HG03460 (cell line): ENCODE results near the gene ZSWIM1.

ENCODE experiments used
- ATAC-seq: cut with Tn5 transposase; IDR thresholded peaks from one replicate; pipeline ENCODE4 v1.9.1; 2021; ENCODE audit not compliant: unreplicated experiment

ZSWIM1 gene

DNA sequence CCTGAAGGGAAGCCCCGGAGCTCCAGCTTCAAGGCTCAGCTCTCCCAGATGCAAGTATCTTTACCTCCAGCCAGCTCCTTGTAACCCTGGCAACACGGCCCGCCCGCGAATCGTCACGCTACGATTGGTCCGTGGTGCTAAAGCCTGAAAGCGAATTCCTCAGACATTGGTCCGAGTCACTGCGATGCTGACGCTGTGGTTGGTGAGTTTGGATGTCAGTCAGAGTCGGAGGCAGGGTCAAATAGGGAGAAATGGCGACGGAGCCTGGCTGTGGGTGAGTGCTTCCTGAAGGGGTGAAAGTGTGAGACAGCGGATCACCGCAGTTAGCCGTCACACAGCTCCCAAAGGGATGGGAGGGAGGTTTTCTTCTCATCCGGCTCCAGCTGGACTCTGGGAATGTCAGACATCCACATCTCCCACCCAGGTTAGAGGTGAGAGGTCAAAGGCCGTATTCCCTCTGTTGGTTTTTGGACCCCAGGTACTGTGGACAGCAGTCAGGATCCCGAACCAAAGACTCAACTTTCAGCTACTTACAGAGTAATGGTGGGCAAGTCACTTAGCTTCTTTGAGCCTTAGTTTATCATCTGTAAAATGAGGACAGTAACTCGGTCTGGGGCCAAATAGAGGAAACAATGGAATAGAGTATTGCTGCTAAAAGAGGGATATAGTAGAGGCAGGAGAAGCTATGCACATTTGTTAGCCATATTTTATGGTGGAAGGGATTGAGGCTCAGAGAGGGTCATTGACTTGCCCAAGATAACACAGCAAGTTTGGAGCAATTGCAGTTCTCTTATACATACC is at the start of gene ZSWIM1:
TSS of gene ZSWIM1 (plus strand) at position 240 of the 801 bp plus-strand sequence. CDS start 1,366 bp downstream, outside the sequence.
- ATAC-seq, result peak; percentile 96

DNA sequence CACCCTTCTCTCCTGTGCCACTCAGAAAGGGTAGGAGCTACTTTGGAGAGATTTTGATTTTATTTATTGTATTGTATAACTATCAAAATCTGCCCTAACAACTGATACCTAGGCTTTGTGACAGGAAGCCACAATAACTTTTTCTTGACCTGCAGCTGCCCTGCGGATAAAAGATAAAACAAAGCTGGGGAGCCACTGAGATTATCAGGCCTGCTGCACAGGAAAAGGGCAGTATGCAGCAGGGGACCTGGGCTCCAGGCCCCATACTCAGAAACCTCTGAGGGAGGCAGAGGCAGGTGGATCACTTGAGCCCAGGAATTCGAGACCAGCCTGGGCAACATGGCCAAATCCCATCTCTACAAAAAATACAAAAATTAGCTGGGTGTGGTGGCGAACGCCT is 48.4 kb upstream of the ZSWIM1 start:
- ATAC-seq, result no peak

DNA sequence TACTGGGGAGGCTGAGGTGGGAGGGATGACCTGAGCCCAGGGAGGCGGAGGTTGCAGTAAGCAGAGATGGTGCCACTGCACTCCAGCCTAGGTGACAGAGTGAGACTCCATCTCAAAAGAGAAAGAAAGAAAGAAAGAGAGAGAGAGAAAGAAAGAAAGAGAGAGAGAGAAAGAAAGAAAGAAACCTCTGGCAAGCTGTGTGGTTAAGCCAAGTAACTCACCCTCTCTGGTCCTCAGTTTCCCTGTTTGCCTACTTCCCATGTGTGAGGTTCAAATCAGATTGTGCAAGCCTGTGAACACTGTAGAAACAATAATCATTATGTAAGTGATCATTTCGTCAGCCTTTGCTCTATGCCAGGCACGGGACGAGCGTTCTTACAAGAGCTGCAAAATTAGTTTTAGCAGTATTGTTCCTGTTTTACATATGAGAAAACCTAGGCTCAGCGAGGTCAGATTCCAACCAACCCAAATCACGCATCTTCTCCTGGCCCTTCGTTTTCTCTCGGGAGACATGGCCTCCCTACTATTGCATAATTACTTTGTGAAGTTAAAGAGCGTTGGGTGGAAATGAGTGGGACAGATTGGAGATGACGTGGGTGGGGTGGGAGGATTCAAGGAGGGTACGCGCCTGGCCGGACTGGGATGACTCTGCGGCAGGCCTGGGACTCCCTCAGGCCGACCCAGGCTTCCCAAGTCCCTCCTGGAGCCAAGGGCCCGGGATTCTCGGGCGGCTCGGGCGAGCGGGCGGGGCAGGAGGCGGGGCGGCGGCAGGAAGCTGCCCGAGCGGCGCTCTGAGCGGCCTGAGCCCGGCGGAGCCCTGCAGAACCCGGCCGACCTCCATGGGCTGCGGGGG is 47.8 kb upstream of the ZSWIM1 start, which contains the start of gene SNX21:
TSS of gene SNX21 (plus strand) at position 770 of the 853 bp plus-strand sequence. CDS start 121 bp downstream, outside the sequence.
- no peak for ATAC-seq

DNA sequence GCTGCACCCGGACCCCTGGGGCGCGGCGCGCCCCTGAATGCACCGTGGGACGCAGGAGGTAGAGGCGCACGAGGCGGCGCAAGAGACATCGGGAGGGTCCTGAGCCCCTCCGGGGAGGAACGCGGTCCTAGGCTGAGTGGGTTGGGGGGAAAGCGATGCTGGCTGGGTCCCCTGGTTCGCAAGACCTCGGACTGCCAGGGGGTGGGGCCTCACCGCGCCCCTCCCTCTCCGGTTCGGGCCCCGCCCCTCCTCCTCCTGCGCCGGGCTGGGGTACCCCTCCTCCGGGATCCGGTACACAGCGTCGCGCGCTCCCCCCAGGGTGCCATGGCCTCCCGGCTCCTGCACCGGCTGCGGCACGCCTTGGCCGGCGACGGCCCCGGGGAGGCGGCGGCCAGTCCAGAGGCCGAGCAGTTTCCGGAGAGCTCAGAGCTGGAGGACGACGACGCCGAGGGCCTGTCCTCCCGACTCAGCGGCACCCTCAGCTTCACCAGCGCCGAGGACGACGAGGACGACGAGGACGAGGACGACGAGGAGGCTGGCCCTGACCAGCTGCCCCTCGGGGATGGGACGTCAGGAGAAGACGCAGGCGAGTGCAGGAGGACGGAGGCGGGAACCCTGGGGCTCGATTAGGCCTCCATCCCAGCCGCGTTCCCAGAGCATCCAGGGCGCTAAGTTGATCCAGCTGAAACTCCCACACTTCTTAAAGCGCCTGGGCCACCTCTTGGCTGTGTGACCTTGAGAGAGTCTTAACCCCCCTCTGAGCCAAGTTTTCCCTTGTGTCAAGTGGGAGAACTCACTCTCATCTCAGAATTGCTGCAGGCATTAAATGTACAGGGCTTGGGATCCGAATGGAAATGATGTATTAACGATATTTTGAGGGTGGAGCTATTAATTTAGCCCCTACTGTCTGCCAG is 46.9 kb upstream of the ZSWIM1 start:
- ATAC-seq, result no peak

DNA sequence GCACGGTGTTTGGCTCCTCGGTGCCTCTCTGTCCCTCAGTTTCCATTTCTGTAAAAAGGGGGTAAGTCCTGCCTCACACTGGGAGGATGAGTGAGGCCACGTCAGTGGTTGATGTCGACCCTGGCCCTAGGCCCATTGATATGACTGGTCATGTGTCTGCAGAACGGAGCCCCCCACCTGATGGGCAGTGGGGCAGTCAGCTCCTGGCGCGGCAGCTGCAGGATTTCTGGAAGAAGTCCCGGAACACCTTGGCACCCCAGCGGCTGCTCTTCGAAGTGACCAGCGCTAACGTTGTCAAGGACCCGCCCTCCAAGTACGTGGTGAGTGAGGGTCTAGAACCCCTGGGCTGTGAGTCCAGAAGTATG is 46.2 kb upstream of the ZSWIM1 start:
- no peak for ATAC-seq

DNA sequence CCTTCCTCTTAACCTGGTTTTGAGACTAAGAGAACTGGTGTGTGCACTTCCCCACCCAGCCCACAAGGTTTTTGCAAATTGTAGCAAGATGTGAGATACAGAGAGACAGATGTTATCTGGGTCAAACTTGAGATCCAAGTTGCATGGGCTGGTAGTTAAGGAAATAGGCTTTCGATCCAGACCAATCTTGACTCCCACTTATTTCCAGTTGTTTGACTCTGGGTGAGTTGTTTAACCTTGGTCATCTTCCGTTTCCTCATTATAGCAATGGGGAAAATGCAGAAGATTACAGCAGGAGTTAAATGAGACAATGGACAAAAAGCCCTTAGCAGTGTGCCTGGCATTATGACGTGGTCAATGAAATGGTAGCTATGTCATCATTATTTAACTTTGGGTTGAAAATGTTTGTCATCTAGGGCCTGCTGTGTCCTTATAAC is 45.7 kb upstream of the ZSWIM1 start:
- ATAC-seq, result no peak

DNA sequence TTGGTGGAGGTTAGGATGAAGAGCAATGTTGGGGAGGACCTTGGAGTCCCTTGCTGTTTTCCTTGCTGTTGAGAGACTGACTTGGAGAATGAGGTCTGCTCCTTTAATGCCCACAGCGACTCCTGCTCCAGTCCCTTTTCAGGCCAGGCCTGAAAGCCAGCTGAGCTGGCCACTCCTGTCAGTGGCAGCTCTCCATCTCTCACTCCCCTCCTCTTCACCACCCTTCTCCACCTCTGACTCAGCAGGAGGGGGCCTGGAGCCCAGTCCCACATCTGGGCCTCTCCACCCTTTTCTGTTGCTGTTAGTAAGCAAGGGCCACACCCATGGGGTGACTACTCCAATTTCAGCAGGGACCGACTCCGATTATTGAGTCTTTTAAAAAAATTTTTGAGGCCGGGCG is 45.2 kb upstream of the ZSWIM1 start:
- no peak for ATAC-seq

DNA sequence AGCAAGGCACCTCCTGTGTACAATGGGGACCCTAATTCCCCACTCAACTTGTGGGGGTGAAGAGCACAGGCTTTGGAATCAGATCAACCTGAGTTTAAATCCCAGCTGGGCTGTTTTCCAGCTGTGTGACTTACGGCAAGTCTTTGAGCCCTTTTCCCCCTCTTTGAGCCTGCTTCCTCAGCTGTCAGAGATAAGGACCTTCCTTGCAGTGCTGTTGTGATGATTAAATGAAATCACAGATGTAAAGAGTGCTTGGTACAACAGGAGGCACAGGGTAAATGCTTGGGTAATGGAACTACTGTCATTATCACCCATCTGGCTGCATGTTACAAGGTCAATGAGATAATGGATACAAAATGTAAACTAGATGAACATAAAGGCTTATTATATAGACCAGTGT is 44.2 kb upstream of the ZSWIM1 start:
- no peak for ATAC-seq

DNA sequence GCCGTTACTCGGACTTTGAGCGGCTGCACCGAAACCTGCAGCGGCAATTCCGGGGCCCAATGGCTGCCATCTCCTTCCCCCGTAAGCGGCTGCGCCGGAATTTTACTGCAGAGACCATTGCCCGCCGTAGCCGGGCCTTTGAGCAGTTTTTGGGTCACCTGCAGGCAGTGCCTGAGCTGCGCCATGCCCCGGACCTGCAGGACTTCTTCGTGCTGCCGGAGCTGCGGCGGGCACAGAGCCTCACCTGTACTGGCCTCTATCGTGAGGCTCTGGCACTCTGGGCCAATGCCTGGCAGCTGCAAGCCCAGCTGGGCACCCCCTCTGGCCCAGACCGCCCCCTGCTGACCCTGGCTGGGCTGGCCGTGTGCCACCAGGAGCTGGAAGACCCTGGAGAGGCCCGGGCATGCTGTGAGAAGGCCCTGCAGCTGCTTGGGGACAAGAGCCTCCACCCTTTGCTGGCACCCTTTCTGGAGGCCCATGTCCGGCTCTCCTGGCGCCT is 40.3 kb upstream of the ZSWIM1 start:
- no peak for ATAC-seq

DNA sequence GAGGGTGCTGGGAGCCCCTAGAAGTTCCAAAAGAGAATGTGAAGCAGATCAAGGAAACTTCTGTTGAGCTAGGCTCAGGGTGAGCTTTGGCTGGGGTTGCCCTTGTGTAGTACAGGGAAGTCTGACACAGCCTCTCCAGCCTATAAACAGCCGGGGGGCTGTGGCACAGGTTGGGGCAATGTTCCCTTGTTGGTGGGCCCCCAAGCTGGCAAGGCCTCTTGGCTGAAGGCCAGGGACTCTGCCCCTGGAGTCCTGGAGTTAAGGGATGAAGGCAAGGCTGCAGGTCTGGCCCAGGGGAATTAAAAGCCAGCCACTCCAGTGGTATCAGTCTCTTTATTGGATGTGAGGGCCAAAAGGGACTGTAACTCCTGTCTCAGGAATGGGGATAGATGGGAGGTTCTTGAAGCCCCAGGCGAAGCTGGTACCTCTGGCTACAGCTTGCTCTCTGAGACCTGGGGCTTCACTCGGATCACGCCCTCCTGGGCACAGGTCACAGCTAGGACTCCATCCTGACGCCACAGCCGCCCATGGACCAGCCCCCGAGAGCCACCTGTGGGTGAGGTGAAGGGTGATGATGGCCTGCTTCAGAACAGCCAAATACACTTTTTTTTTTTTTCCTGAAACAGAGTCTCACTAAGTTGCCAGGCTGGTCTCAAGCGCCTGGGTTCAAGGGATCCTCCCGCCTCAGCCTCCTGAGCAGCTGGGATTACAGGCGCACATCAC is 39.5 kb upstream of the ZSWIM1 start:
- ATAC-seq, result no peak

DNA sequence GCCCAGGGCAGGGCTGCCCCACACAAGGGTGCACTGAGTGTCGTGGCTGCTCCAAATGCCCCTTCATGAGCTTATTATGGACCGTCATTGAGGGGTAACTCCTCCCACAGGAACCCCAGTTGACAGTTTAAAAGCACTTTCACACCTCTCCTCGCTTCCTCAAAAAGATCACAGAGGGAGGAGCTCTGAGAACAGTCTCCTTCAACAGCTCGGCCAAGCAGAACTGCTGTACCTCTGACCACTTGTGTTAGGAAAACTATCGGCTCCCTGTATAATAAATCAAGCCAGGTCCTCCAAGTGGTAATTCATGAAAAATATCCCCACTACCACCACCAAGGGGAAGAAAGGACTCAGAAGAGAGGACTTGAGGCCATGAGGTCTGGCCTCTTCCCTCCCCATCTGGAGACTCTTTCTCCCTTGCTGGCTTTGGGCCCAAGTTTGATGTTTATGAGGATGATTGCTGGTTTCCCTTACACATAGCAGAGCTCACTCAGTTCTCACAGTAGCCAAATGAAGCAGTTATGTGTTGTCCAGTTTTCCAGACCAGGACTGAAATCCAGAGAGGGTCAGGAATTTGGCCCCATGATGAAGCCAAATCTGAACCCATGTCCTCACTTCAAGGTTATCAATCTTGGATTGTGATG is 38.7 kb upstream of the ZSWIM1 start:
- no peak for ATAC-seq

DNA sequence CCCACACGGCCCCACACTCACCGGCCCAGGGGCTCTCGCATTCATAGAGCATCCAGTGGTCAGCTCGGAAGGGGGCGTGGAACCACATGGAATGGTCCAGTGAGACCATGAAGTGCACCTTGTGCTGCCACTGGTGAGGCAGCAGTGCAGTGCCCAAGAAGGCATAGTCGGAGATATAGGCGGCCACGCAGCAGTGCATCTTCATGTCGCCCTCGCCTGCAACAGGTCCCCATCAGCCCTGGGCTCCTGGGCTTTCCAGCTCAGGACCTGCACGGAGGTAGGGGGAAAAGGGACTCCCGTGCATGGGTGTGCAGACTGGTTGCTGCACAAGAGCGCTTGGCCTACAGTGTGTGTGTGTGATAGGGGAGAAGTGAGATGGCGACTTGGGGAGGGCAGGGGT is 37.5 kb upstream of the ZSWIM1 start:
- ATAC-seq, result no peak

DNA sequence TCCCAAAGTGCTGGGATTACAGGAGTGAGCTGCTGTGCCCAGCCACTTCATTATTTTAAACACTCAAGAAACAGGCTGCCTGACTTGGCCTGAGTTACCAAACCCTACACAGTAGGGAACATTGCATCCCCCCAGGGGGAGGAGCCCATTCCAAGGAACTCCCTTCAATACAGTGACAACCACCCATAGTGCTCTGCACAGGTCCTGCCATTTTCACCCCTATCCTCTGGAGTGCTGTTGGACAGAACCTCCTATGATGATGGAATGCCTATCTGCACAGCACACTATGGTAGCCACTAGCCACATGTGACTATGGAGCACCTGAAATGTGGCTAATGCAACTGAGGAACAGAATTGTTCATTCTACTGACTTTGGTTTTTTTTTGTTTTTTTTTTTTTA is 35.6 kb upstream of the ZSWIM1 start:
- ATAC-seq, result no peak

DNA sequence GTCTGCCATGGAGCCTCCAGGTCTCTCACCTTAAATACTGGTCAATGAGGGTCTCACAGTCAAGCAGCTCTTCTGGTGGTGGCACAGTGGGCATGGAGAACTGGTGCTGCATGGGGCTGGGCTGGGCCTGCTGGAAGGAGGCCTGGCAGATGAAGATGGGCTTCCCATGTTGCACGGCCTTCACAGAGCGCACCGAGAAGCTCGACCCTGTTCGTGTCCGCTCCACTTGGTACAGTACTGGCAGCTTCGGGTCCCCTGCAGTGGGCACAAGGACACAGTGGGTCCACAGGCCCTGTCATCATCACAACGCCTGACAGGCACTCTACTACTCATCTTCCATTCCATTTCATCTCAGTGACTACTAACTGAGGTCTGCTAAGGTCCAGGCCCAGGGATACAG is 32.6 kb upstream of the ZSWIM1 start:
- no peak for ATAC-seq

DNA sequence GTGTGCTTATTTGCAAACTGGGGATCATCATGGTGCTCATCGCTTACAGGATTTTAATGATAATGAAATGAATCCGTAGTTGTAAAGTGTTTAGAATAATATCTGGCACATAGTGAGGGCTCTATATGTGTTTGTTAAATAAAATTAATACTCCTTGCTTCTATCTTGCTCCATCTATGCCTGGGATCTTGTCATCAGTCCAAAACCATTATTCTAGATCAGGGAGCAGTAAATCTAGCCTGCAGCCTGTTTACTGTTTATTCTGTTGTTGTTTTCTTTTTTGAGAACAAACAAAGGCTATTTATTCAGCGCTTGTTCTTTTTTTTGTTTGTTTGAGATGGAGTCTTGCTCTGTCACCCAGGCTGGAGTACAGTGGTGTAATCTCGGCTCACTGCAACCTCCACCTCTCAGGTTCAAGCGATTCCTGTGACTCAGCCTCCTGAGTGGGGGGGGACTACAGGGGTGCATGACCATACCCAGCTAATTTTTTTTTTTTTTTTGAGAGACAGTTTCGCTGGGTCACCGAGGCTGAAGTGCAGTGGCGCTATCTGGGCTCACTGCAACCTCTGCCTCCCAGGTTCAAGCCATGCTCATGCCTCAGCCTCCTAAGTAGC is 32.0 kb upstream of the ZSWIM1 start:
- ATAC-seq, result no peak

DNA sequence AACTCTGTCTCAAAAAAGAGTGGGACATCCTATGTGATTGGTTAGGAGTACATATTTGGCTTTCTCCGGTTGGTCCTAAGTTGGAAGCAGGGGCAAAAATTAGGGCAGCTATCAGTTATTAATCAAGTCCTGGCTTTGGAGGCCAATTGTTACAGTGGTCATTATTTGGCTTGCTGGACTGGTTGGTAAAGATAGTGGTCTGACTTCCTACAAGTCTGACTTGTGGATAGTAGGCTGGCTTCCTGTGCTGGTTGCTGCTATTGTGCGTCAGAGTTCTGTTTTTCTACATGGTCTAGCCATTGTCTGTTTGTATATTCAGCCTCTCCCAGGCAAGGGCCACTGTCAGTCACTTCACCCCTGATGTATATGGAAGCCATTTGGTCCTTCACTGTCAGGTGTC is 30.8 kb upstream of the ZSWIM1 start:
- ATAC-seq, result no peak

DNA sequence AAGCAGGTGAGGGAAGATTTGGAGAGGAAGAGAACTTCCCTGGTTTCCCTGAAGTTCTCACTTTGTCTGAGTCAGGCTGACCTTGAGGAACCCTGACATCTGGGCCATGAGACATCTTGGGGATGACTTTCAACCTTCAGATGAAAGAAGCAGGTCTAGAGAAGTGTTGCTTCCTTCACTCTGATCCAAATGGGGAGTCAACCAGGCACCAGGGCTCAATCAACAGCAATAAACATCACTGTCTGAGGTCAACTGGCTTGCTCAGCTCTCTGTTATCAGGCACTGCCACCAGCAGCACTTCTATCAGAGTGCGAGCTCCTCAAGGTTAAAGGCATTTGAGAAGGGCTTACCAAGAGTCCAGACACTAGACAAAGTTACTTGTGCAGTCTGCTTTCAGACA is 30.1 kb upstream of the ZSWIM1 start:
- ATAC-seq, result no peak

DNA sequence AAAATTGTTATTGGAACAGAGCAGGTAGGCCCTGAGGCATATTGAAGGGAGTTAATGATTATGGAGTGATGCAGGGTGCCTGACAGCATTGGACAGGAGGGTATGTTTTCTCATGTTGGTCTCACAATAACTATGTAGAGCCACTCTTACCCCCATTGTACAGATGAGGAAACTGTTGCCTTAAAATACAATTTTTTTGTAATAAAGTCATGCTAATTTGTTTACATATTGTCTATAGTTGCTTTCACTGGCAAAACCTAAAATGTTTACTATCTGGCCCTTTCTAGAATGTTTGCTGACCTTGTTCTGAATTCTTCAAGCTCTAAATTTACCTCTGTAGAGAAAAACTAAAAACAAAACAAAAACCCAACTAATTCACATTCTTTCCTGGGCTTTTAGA is 29.5 kb upstream of the ZSWIM1 start:
- no peak for ATAC-seq

DNA sequence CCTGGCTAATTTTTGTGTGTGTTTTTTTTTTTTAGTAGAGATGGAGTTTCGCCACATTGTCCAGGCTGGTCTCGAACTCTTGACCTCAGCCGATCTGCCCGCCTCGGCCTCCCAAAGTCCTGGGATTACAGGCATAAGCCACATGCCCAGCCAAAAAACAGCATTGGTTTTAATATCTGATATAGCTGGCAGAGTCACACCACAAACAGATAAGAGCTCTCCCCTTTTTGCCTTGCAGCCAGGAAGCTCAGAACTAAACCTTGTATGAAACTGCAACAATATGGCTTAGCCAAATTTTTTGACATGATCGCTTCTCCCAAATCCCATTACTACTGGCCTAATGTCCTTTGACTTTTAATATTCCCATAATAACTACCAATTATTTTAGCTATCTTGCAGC is 28.7 kb upstream of the ZSWIM1 start:
- ATAC-seq, result no peak
